ENCODE measurements around the gene CAMTA1.

Gene CAMTA1

DNA sequence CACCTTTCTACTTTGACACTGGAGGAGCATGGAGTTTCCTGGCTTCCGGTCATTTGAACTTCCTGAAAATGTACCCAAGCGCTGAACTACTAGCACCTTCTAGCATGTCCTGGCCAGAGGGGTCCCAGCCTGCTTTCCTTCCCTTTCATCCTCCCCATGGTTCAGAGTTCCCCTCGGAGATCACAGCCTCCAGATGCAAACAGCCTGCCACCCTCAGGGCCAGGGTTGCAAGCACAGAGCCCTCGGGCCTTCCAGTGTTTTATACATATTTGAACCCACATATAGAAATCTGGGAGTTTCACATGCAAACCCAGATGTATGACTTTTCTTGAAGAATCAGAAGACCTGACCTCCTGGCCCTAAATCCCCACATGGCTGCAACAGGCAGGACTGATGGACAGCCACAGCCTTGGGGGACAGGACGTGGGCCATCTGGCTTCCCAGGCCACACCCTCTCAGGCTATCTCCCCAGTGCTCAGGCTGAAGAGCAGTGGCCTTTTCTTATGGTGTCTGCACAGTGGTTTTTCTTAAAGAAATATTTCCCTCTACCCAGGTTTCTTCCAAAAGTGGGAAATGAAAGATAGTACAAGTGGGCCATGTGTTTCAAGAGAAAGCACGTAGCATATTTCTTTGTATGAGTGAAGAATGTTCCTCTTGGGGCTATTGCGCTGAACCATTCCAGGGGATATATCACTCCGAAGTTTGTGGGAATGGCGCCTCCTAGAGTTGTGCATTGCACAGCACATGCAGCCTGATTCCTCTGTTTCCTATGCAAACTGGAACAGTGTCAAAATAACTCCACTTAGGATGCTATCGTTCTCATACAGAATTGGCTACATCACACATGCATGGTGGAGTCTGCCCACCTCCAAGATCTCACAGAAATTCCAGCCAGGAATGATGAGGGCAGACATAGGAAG lies 753.9 kb downstream of the CAMTA1 start:
- ChIA-PET POLR2A (ENCODE audit: low non-redundant PET) (no interaction called here), CTCF (interaction anchor here (0.8 kb wide), 1 partner anchor 53 kb away, joined by 5 read pairs; no protein-coding TSS in a partner anchor)
- no peak for DNase-seq (ENCODE audit: low spot score)
- TF ChIP-seq CTCF (conservative IDR thresholded peaks at IDR 0.05; ENCODE audit: low read depth): no peak
- no peak overlapping the region for H3K27ac ChIP-seq

DNA sequence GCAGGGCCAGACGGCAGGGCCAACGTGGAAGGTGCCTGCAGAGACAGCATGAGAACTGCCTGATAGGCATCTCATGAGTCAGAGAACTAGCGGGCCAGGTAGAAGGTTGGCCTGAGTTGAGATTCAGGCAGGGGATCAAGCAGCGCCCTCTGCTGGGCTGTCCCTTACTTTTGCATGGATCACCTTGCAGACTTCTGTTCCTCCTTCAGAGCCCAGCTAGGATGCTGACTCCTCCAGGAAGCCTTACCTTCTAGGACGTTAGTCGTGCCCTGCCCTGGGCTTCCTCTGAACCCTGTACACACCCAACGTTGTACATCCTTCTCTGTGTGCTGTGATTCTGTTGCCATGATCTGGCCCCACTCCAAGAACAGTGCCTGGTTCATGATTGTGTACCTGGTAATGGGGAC lies 754.5 kb downstream of the CAMTA1 start:
- TF ChIP-seq CTCF (conservative IDR thresholded peaks at IDR 0.05; ENCODE audit: low read depth): peak; percentile 24; the same call in 1 of the 2 replicates
- DNase-seq (ENCODE audit: low spot score): peak; percentile 50
- CTCF ChIA-PET: interaction anchor here (0.6 to 1.0 kb wide), 3 partner anchors 10 to 908 kb away, joined by 4 to 6 read pairs (median 5); no protein-coding TSS in a partner anchor
- H3K27ac ChIP-seq: no peak overlapping the region
- POLR2A ChIA-PET (ENCODE audit: low non-redundant PET): no interaction called here

DNA sequence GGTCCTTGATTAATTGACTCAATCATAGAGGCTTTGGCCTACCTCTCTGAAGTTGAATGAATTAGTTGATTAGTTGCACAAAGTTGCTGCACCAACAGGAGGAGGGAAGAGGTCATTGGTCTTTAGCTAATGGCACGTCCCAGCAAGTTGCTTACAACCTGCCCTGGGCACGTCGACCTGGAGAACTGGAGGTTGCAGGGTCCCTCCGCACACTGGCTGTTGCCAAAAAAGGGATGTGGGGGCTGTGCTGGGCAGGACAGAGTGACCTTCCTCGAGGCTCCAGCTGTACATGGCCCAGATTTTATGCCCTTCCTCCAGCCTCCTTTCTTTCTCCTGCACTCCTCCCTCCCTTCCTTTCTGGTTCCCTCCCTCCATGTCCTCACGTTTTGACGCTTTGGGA lies 755.6 kb downstream of the CAMTA1 start:
- DNase-seq (ENCODE audit: low spot score): no peak
- H3K27ac ChIP-seq: no peak overlapping the region
- ChIA-PET POLR2A (ENCODE audit: low non-redundant PET) (no interaction called here), CTCF (interaction anchor here (0.7 to 1.0 kb wide), 2 partner anchors 9 to 11 kb away, joined by 3 to 4 read pairs; no protein-coding TSS in a partner anchor)
- no peak for TF ChIP-seq CTCF (conservative IDR thresholded peaks at IDR 0.05; ENCODE audit: low read depth)

- no peak overlapping the region for H3K27ac ChIP-seq
- ChIA-PET CTCF (interaction anchor here (0.6 kb wide), 1 partner anchor 97 kb away, joined by 5 read pairs; no protein-coding TSS in a partner anchor), POLR2A (ENCODE audit: low non-redundant PET) (no interaction called here)
- DNase-seq (ENCODE audit: low spot score): no peak
- no peak for TF ChIP-seq CTCF (conservative IDR thresholded peaks at IDR 0.05; ENCODE audit: low read depth)
These were observed 756.4 kb downstream of the CAMTA1 start for GRCh38 chr1:7541629-7542028.

DNA sequence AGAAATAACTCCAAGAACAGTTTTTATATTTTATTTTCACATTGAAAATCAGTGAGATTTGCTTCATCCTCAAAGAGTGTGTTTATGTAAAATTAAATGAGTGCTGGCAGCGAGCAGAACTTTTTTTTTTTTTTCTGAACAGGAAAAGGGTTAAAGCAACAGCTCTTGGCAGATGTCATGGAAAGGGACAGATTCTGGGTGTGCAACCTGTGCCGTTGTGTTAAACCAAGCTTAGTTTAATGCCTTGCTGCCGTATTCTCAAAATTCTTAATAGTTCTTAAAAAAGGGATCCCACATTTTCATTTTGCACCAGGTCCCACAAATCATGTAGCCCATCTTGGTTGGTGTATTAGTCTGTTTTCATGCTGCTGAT lies 758.5 kb downstream of the CAMTA1 start:
- CTCF ChIA-PET: no interaction called here
- no peak for DNase-seq (ENCODE audit: low spot score)
- H3K27ac ChIP-seq: no peak overlapping the region
- POLR2A ChIA-PET (ENCODE audit: low non-redundant PET): no interaction called here
- no peak for TF ChIP-seq CTCF (conservative IDR thresholded peaks at IDR 0.05; ENCODE audit: low read depth)

- H3K27ac ChIP-seq: peak overlapping the region; percentile 97
- POLR2A ChIA-PET (ENCODE audit: low non-redundant PET): interaction anchor here (0.5 to 1.0 kb wide), 2 partner anchors 23 to 81 kb away, joined by 3 to 4 read pairs; no protein-coding TSS in a partner anchor
- peak; percentile 84 for DNase-seq (ENCODE audit: low spot score)
- CTCF ChIA-PET: interaction anchor here (0.6 to 0.7 kb wide), 3 partner anchors 9 to 758 kb away, joined by 3 read pairs; no protein-coding TSS in a partner anchor
- TF ChIP-seq CTCF (conservative IDR thresholded peaks at IDR 0.05; ENCODE audit: low read depth): no peak
These were observed 764.3 kb downstream of the CAMTA1 start for GRCh38 chr1:7549277-7550161.
